HG03432 (cell line): ENCODE measurements around the gene BABAM1.

Experiments used
- ATAC-seq: cut with Tn5 transposase; IDR thresholded peaks from one replicate; pipeline ENCODE4 v1.9.1; 2021; ENCODE audit warnings: mild to moderate bottlenecking, moderate library complexity; ENCODE audit not compliant: unreplicated experiment

BABAM1 gene

GRCh38 chr19:17266975-17267788 is at the start of gene BABAM1:
BABAM1 (plus strand) TSS chr19:17267443; CDS start chr19:17268807, 1,364 bp downstream.
- ATAC-seq, result peak; percentile 92

- no peak for ATAC-seq
These were observed 48.0 kb upstream of the BABAM1 start for GRCh38 chr19:17219286-17219685.

GRCh38 chr19:17220207-17220758 is 47.0 kb upstream of the BABAM1 start:
- no peak for ATAC-seq

- no peak for ATAC-seq
These were observed 42.2 kb upstream of the BABAM1 start for GRCh38 chr19:17225053-17225452.

GRCh38 chr19:17226002-17226933 is 41.0 kb upstream of the BABAM1 start, which contains the start of gene OCEL1:
OCEL1 (plus strand) TSS chr19:17226226; CDS start chr19:17226248, 22 bp downstream.
- ATAC-seq, result peak; percentile 87

GRCh38 chr19:17227798-17228367 is 39.4 kb upstream of the BABAM1 start:
- no peak for ATAC-seq

- no peak for ATAC-seq
These were observed 37.4 kb upstream of the BABAM1 start for GRCh38 chr19:17229890-17230289.

- ATAC-seq, result no peak
These were observed 35.0 kb upstream of the BABAM1 start for GRCh38 chr19:17232258-17232657.

GRCh38 chr19:17234911-17235299 is 32.3 kb upstream of the BABAM1 start:
- no peak for ATAC-seq

- ATAC-seq, result peak; percentile 68
These were observed 31.8 kb upstream of the BABAM1 start for GRCh38 chr19:17235300-17235970.

- ATAC-seq, result no peak
These were observed 31.1 kb upstream of the BABAM1 start for GRCh38 chr19:17235971-17236777.

- ATAC-seq, result no peak
These were observed 30.3 kb upstream of the BABAM1 start for GRCh38 chr19:17236811-17237543.

GRCh38 chr19:17237747-17238706 is 29.2 kb upstream of the BABAM1 start:
- no peak for ATAC-seq

GRCh38 chr19:17240062-17240752 is 27.0 kb upstream of the BABAM1 start:
- no peak for ATAC-seq

GRCh38 chr19:17240826-17241399 is 26.3 kb upstream of the BABAM1 start:
- no peak for ATAC-seq

- no peak for ATAC-seq
These were observed 24.6 kb upstream of the BABAM1 start for GRCh38 chr19:17242431-17243208.
